Peyer's patch (tissue), 4 donors: ENCODE measurements around the gene TFF2.

ENCODE experiments used
- CTCF ChIP-seq, 6 experiments: fragments of 450-650 bp in 4 of 6; fragments of 200-600 bp in 2 of 6; sonication (generic) in 1 of 6; IDR thresholded peaks; one replicate each; pipeline ENCODE4 v1.5.1; 2017 to 2019; ENCODE audit warnings: antibody characterized with exemption in 6 of 6, mild to moderate bottlenecking in 3 of 6, moderate library complexity in 1 of 6
- POLR2A ChIP-seq, 2 donors: fragments of 450-650 bp; IDR thresholded peaks; one replicate each; pipeline ENCODE4 v1.5.1; 2017; ENCODE audit warnings: antibody characterized with exemption in 2 of 2, mild to moderate bottlenecking in 2 of 2, moderate library complexity in 2 of 2

DNA sequence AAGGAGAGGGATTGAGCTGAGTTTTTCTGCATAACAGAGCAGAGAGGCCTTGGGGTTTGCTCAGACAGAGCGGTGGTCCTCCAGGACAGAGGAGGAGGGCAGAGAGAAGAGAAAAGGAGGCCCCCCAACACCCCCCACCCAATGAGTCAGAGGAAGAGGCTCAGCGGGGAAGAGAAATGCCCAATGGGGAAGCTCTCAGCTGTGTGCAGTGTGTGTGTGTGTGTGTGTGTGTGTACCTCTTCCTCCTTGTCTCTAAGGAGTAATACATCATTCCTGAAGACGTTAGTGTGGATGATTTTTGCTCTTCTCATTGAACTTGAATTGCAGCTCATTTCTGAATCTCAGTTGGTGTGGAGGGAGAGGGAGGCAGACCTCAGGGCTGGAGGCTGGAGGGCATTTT lies 36.4 kb upstream of the TFF2 start:
- no peak for TF ChIP-seq POLR2A (IDR thresholded peaks at IDR 0.05)
- TF ChIP-seq CTCF (IDR thresholded peaks at IDR 0.05) = no peak
